ENCODE data around the gene NIPAL4.
"Not testable (repeated sequence)": the region's sequence is repeated elsewhere in the genome, so short reads cannot be mapped to it uniquely, and the experiment has no call there.

DNA sequence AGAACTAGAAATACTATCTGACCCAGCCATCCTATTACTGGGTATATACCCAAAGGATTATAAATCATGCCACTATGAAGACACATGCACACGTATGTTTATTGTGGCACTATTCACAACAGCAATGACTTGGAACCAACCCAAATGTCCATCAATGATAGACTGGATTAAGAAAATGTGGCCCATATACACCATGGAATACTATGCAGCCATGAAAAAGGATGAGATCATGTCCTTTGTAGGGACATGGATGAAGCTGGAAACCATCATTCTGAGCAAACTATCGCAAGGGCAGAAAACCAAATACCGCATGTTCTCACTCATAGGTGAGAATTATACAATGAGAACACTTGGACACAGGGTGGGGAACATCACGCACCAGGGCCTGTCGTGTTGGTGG lies 30.1 kb upstream of the NIPAL4 start:
- TF ChIP-seq, protein P1, sequence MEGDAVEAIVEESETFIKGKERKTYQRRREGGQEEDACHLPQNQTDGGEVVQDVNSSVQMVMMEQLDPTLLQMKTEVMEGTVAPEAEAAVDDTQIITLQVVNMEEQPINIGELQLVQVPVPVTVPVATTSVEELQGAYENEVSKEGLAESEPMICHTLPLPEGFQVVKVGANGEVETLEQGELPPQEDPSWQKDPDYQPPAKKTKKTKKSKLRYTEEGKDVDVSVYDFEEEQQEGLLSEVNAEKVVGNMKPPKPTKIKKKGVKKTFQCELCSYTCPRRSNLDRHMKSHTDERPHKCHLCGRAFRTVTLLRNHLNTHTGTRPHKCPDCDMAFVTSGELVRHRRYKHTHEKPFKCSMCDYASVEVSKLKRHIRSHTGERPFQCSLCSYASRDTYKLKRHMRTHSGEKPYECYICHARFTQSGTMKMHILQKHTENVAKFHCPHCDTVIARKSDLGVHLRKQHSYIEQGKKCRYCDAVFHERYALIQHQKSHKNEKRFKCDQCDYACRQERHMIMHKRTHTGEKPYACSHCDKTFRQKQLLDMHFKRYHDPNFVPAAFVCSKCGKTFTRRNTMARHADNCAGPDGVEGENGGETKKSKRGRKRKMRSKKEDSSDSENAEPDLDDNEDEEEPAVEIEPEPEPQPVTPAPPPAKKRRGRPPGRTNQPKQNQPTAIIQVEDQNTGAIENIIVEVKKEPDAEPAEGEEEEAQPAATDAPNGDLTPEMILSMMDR (IDR thresholded peaks at IDR 0.05; ENCODE audit: insufficient read depth, low read depth, low read length), result not testable (repeated sequence)
- not testable (repeated sequence) for TF ChIP-seq EZH2 (IDR thresholded peaks at IDR 0.05; ENCODE audit: insufficient read depth, low read length)

All from astrocyte (in vitro differentiated cells and primary cell).